ENCODE data around the gene KANK3. TPM values are rescaled to one million over a fixed set of nuclear protein-coding genes. Genes with fewer than 3 reads are reported as not detected.

The KANK3 gene
- total RNA-seq, 1 experiment from 2014 or later: 7.7 TPM

- Histone ChIP-seq H4K5ac (ENCODE audit: insufficient read length, low read depth, low read length) (no peak overlapping the region), H2BK120ac (ENCODE audit: low read depth, low read length, poor library complexity, severe bottlenecking) (no peak overlapping the region), H3K79me1 (ENCODE audit: insufficient read depth, low read depth, low read length, poor library complexity, severe bottlenecking) (no peaks in the 10 kb centered on the region), H2AFZ (ENCODE audit: low read length) (no peak overlapping the region), H3K18ac (ENCODE audit: insufficient read length, low read depth, low read length) (peak overlapping the region; percentile 94), H3K23ac (ENCODE audit: insufficient read length, low read depth, low read length) (no peak overlapping the region), H3K14ac (ENCODE audit: insufficient read depth, low read length) (peak overlapping the region; percentile 99), H2BK12ac (ENCODE audit: insufficient read length, low read depth, low read length) (no peak overlapping the region), H3K4me1 (ENCODE audit: insufficient read depth, low read length) (no peaks in the 10 kb centered on the region), H3K4ac (ENCODE audit: low read depth, low read length) (no peak overlapping the region; the same call in 1 of the 2 replicates), H3K79me2 (ENCODE audit: insufficient read depth, low read length) (peaks cover 14% of the 10 kb centered on the region; the same call in 1 of the 2 replicates), H4K20me1 (ENCODE audit: control insufficient read depth, insufficient read depth, insufficient read length) (no peaks in the 10 kb centered on the region), H2BK5ac (ENCODE audit: insufficient read length, low read length) (peak overlapping the region; percentile 65), H2BK15ac (ENCODE audit: low read depth, low read length) (no peak overlapping the region), H2AK5ac (ENCODE audit: insufficient read length, low read length) (no peak overlapping the region), H3K27me3 (ENCODE audit: insufficient read depth, low read length) (no peaks in the 10 kb centered on the region), H2BK20ac (ENCODE audit: low read depth, low read length, poor library complexity, severe bottlenecking) (no peak overlapping the region), H3K56ac (ENCODE audit: insufficient read length, low read depth, low read length) (no peak overlapping the region), H3K23me2 (ENCODE audit: insufficient read length, low read depth, low read length, poor library complexity, severe bottlenecking) (no peaks in the 10 kb centered on the region), H3K9ac (ENCODE audit: extremely low read depth, insufficient read length, low read length) (peak overlapping the region; percentile 89), H4K91ac (ENCODE audit: insufficient read length, low read depth, low read length) (no peak overlapping the region), H3K4me2 (ENCODE audit: insufficient read depth, insufficient read length, low read length) (peak overlapping the region; percentile 60), H3K27ac (ENCODE audit: insufficient read length, low read depth, low read length) (no peak overlapping the region), H3K9me3 (ENCODE audit: control insufficient read depth, low read depth, low read length) (no peaks in the 10 kb centered on the region), H3T11ph (ENCODE audit: low read length) (no peak overlapping the region), H4K8ac (replicated peaks; ENCODE audit: insufficient read length, low read depth, low read length) (no peak overlapping the region)
- TF ChIP-seq, protein P1, sequence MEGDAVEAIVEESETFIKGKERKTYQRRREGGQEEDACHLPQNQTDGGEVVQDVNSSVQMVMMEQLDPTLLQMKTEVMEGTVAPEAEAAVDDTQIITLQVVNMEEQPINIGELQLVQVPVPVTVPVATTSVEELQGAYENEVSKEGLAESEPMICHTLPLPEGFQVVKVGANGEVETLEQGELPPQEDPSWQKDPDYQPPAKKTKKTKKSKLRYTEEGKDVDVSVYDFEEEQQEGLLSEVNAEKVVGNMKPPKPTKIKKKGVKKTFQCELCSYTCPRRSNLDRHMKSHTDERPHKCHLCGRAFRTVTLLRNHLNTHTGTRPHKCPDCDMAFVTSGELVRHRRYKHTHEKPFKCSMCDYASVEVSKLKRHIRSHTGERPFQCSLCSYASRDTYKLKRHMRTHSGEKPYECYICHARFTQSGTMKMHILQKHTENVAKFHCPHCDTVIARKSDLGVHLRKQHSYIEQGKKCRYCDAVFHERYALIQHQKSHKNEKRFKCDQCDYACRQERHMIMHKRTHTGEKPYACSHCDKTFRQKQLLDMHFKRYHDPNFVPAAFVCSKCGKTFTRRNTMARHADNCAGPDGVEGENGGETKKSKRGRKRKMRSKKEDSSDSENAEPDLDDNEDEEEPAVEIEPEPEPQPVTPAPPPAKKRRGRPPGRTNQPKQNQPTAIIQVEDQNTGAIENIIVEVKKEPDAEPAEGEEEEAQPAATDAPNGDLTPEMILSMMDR (conservative IDR thresholded peaks at IDR 0.05): no peak
- no peaks in the 10 kb centered on the region for H3K27me3 Mint-ChIP-seq (ENCODE audit: low read depth)
- DNase-seq: peak; percentile 95
- peak overlapping the region in 1 of 3 experiments; percentile 48; a peak in 1 of 7 replicates for H3K27ac Mint-ChIP-seq
- H3K36me3 Mint-ChIP-seq (ENCODE audit: insufficient read depth in 1 of 3, low read depth in 3 of 3): peaks cover 15 to 19% (median 17%) of the 10 kb centered on the region in 3 experiments; a peak in 6 of 7 replicates
- peaks cover 4 to 12% of the 10 kb centered on the region in 2 experiments; a peak in 3 of 4 replicates for H3K4me1 Mint-ChIP-seq
- peak overlapping the region; percentile 77 to 88 for H3K4me3 Mint-ChIP-seq
- H3K9me3 Mint-ChIP-seq: peaks cover 9 to 11% of the 10 kb centered on the region in 2 experiments; a peak in 4 of 5 replicates
- WGBS (ENCODE audit: extremely low coverage, insufficient read length, low lambda C conversion rate): no CpG with 5 or more reads among the region's 28 CpGs
Measured at GRCh38 chr19:8390617-8390981, 47.5 kb upstream of the KANK3 start.
